Kidney epithelial cell (primary cell): ENCODE results near the gene ITFG2. TPM values are rescaled to one million over a fixed set of nuclear protein-coding genes. Genes with fewer than 3 reads are reported as not detected.
A peak's percentile ranks its signal among the peaks of the same experiment; 100 is the strongest.

ENCODE experiments used
- DNase-seq: peaks from one replicate; pipeline ENCODE4 v3.0.0-alpha.2; 2010; ENCODE audit warnings: low read depth
- H3K27me3 ChIP-seq: 2 replicates; pipeline ENCODE4 v1.6.0; 2011; ENCODE audit warnings: low read length; ENCODE audit not compliant: control insufficient read depth, insufficient read depth
- H3K36me3 ChIP-seq: 2 replicates; pipeline ENCODE4 v1.5.1; 2011; ENCODE audit warnings: low read length; ENCODE audit not compliant: control insufficient read depth, insufficient read depth
- H3K4me3 ChIP-seq: 2 replicates; pipeline ENCODE4 v1.5.1; 2011; ENCODE audit warnings: low read depth, mild to moderate bottlenecking, control low read depth, low read length
- CTCF ChIP-seq: IDR thresholded peaks from 2 replicates; pipeline ENCODE4 v1.5.1; 2011; ENCODE audit warnings: mild to moderate bottlenecking, moderate library complexity, low read length, control low read depth, inconsistent platforms; ENCODE audit not compliant: insufficient read depth, poor library complexity, severe bottlenecking
- total RNA-seq: library from RNA; depleted of rRNA; stranded (reverse); fragments of >200 nt; gene quantifications from 2 replicates; pipeline ENCODE4 v1.2.3, GENCODE V29; 2015

ITFG2 gene
- total RNA-seq, 1 donor from 2014 or later, result 26.1 TPM

- peaks cover 13% of the 10 kb centered on the region for H3K27me3 ChIP-seq
- TF ChIP-seq CTCF, result no peak
Observed at GRCh38 chr12:2779281-2779680, 33.2 kb upstream of the ITFG2 start.

GRCh38 chr12:2783936-2784600 is 28.4 kb upstream of the ITFG2 start:
- no peak for DNase-seq
- peak; percentile 93 for TF ChIP-seq CTCF

More at GRCh38 chr12:2779281-2779680, 33.2 kb upstream of the ITFG2 start:
- Histone ChIP-seq H3K4me3 (no peak overlapping the region), H3K36me3 (no peaks in the 10 kb centered on the region)
- no peak for DNase-seq

GRCh38 chr12:2785017-2785416 is 27.5 kb upstream of the ITFG2 start:
- no peaks in the 10 kb centered on the region for H3K36me3 ChIP-seq
- H3K4me3 ChIP-seq, result no peak overlapping the region
- no peak for DNase-seq
- peaks cover 21% of the 10 kb centered on the region for H3K27me3 ChIP-seq
- no peak for TF ChIP-seq CTCF

More at GRCh38 chr12:2783936-2784600, 28.4 kb upstream of the ITFG2 start:
- no peaks in the 10 kb centered on the region for H3K36me3 ChIP-seq
- H3K27me3 ChIP-seq, result peaks cover 21% of the 10 kb centered on the region
- no peak overlapping the region for H3K4me3 ChIP-seq

GRCh38 chr12:2791089-2791488 is 21.4 kb upstream of the ITFG2 start:
- peaks cover 13% of the 10 kb centered on the region for H3K27me3 ChIP-seq
- no peaks in the 10 kb centered on the region for H3K36me3 ChIP-seq
- no peak for TF ChIP-seq CTCF
- H3K4me3 ChIP-seq, result no peak overlapping the region
- DNase-seq, result no peak

- TF ChIP-seq CTCF, result no peak
- DNase-seq, result no peak
- peaks cover 13% of the 10 kb centered on the region for H3K27me3 ChIP-seq
- peaks cover 3% of the 10 kb centered on the region for H3K36me3 ChIP-seq
- no peak overlapping the region for H3K4me3 ChIP-seq
Observed at GRCh38 chr12:2792671-2793500, 19.6 kb upstream of the ITFG2 start.
